HEK293 (cell line): ENCODE results near the gene SSBP3.

Experiments used
- BCL11A ChIP-seq: fragments of 450-650 bp; formaldehyde crosslinking; IDR thresholded peaks from 2 replicates; pipeline ENCODE4 v1.5.1; 2016; ENCODE audit warnings: low read depth, missing biosample characterization, missing genetic modification characterization
- GFI1B ChIP-seq: fragments of 450-650 bp; formaldehyde crosslinking; IDR thresholded peaks from 2 replicates; pipeline ENCODE4 v1.5.1; 2016; ENCODE audit warnings: missing biosample characterization, missing genetic modification characterization
- HOXC10 ChIP-seq: sonication (generic); formaldehyde crosslinking; IDR thresholded peaks from 2 replicates; pipeline ENCODE4 v1.8.1; 2023; ENCODE audit warnings: mild to moderate bottlenecking, missing genetic modification reagents
- PRDM1 ChIP-seq: fragments of 450-650 bp; formaldehyde crosslinking; IDR thresholded peaks from 2 replicates; pipeline ENCODE4; 2016; ENCODE audit warnings: missing biosample characterization, missing genetic modification characterization
- SALL2 ChIP-seq: fragments of 450-650 bp; formaldehyde crosslinking; IDR thresholded peaks from 2 replicates; pipeline ENCODE4 v1.5.0; 2017; ENCODE audit warnings: missing biosample characterization, mild to moderate bottlenecking, missing genetic modification characterization, borderline replicate concordance
- SP3 ChIP-seq: fragments of 450-650 bp; formaldehyde crosslinking; IDR thresholded peaks from 2 replicates; pipeline ENCODE4 v1.5.1; 2016; ENCODE audit warnings: missing biosample characterization, missing genetic modification characterization
- SP7 ChIP-seq: fragments of 450-650 bp; formaldehyde crosslinking; IDR thresholded peaks from 2 replicates; pipeline ENCODE4 v1.5.1; 2016; ENCODE audit warnings: missing biosample characterization, missing genetic modification characterization
- ZBTB17 ChIP-seq: fragments of 450-650 bp; formaldehyde crosslinking; IDR thresholded peaks from 2 replicates; pipeline ENCODE4 v1.5.1; 2016; ENCODE audit warnings: missing biosample characterization, missing genetic modification characterization
- ZBTB8A ChIP-seq: fragments of 450-650 bp; formaldehyde crosslinking; IDR thresholded peaks from 2 replicates; pipeline ENCODE4 v1.5.1; 2016; ENCODE audit warnings: missing biosample characterization, missing genetic modification characterization
- ZFP37 ChIP-seq: fragments of 450-650 bp; formaldehyde crosslinking; IDR thresholded peaks from 2 replicates; pipeline ENCODE4 v1.5.1; 2016; ENCODE audit warnings: missing biosample characterization, missing genetic modification characterization
- ZFP41 ChIP-seq: fragments of 450-650 bp; formaldehyde crosslinking; IDR thresholded peaks from 2 replicates; pipeline ENCODE4 v1.5.1; 2016; ENCODE audit warnings: missing biosample characterization, missing genetic modification characterization, borderline replicate concordance
- ZNF10 ChIP-seq: fragments of 450-650 bp; formaldehyde crosslinking; IDR thresholded peaks from 2 replicates; pipeline ENCODE4 v1.5.1; 2017; ENCODE audit warnings: missing biosample characterization, missing genetic modification characterization
- ZNF169 ChIP-seq: fragments of 450-650 bp; formaldehyde crosslinking; IDR thresholded peaks from 2 replicates; pipeline ENCODE4 v1.5.1; 2016; ENCODE audit warnings: missing biosample characterization, missing genetic modification characterization
- ZNF2 ChIP-seq: fragments of 450-650 bp; formaldehyde crosslinking; IDR thresholded peaks from 2 replicates; pipeline ENCODE4 v1.5.1; 2016; ENCODE audit warnings: missing biosample characterization, missing genetic modification characterization
- ZNF292 ChIP-seq: fragments of 450-650 bp; formaldehyde crosslinking; IDR thresholded peaks from 2 replicates; pipeline ENCODE4 v1.5.1; 2016; ENCODE audit warnings: low read depth, missing biosample characterization, missing genetic modification characterization, borderline replicate concordance
- ZNF335 ChIP-seq: fragments of 450-650 bp; formaldehyde crosslinking; conservative IDR thresholded peaks from 2 replicates; pipeline ENCODE4 v1.5.1; 2016; ENCODE audit warnings: missing biosample characterization, missing genetic modification characterization
- ZNF350 ChIP-seq: fragments of 450-650 bp; formaldehyde crosslinking; IDR thresholded peaks from 2 replicates; pipeline ENCODE4 v1.5.0; 2017; ENCODE audit warnings: missing biosample characterization, mild to moderate bottlenecking, missing genetic modification characterization
- ZNF394 ChIP-seq: fragments of 450-650 bp; formaldehyde crosslinking; IDR thresholded peaks from 2 replicates; pipeline ENCODE4 v1.5.1; 2016; ENCODE audit warnings: missing biosample characterization, missing genetic modification characterization, mild to moderate bottlenecking, moderate library complexity, borderline replicate concordance
- ZNF426 ChIP-seq: fragments of 450-650 bp; formaldehyde crosslinking; IDR thresholded peaks from 2 replicates; pipeline ENCODE4 v1.5.1; 2017; ENCODE audit warnings: missing biosample characterization, missing genetic modification characterization, mild to moderate bottlenecking, inconsistent platforms, moderate library complexity
- ZNF433 ChIP-seq: fragments of 450-650 bp; formaldehyde crosslinking; IDR thresholded peaks from 2 replicates; pipeline ENCODE4 v1.5.1; 2016; ENCODE audit warnings: missing biosample characterization, missing genetic modification characterization, low read depth
- ZNF529 ChIP-seq: fragments of 450-650 bp; formaldehyde crosslinking; IDR thresholded peaks from 2 replicates; pipeline ENCODE4 v1.5.1; 2017; ENCODE audit warnings: missing genetic modification characterization, missing biosample characterization; ENCODE audit not compliant: insufficient replicate concordance
- ZNF571 ChIP-seq: fragments of 450-650 bp; formaldehyde crosslinking; IDR thresholded peaks from 2 replicates; pipeline ENCODE4 v1.5.0; 2017; ENCODE audit warnings: missing biosample characterization, missing genetic modification characterization
- ZNF610 ChIP-seq: fragments of 450-650 bp; formaldehyde crosslinking; IDR thresholded peaks from 2 replicates; pipeline ENCODE4 v1.5.1; 2016; ENCODE audit warnings: missing biosample characterization, missing genetic modification characterization, borderline replicate concordance
- ZNF654 ChIP-seq: fragments of 450-650 bp; formaldehyde crosslinking; IDR thresholded peaks from 2 replicates; pipeline ENCODE4 v1.5.1; 2016; ENCODE audit warnings: low read depth, missing biosample characterization, missing genetic modification characterization
- TF ChIP-seq, protein P1 (sequence below): fragments of 450-650 bp; formaldehyde crosslinking; optimal IDR thresholded peaks from 2 replicates; pipeline ENCODE3; 2016; ENCODE audit warnings: missing biosample characterization, mild to moderate bottlenecking, missing genetic modification characterization
- TF ChIP-seq, protein P2 (sequence below): fragments of 450-650 bp; formaldehyde crosslinking; IDR thresholded peaks from 2 replicates; pipeline ENCODE4 v1.5.1; 2017; ENCODE audit warnings: missing biosample characterization, missing genetic modification characterization
- TF ChIP-seq, protein P3 (sequence below): fragments of 450-650 bp; formaldehyde crosslinking; IDR thresholded peaks from 2 replicates; pipeline ENCODE4 v1.5.1; 2016; ENCODE audit warnings: missing biosample characterization, missing genetic modification characterization
- TF ChIP-seq, protein P4 (sequence below): sonication (generic); formaldehyde crosslinking; IDR thresholded peaks from 2 replicates; pipeline ENCODE4 v1.8.1; 2022; ENCODE audit warnings: mild to moderate bottlenecking, moderate library complexity, missing genetic modification reagents
- TF ChIP-seq, protein P5 (sequence below): IDR thresholded peaks from 2 replicates; pipeline ENCODE4 v1.6.1; 2011; ENCODE audit warnings: mild to moderate bottlenecking, low read depth, low read length, borderline replicate concordance
- TF ChIP-seq, protein P6 (sequence below): fragments of 450-650 bp; formaldehyde crosslinking; IDR thresholded peaks from 2 replicates; pipeline ENCODE4 v1.5.1; 2016; ENCODE audit warnings: missing biosample characterization, missing genetic modification characterization

Gene SSBP3

DNA sequence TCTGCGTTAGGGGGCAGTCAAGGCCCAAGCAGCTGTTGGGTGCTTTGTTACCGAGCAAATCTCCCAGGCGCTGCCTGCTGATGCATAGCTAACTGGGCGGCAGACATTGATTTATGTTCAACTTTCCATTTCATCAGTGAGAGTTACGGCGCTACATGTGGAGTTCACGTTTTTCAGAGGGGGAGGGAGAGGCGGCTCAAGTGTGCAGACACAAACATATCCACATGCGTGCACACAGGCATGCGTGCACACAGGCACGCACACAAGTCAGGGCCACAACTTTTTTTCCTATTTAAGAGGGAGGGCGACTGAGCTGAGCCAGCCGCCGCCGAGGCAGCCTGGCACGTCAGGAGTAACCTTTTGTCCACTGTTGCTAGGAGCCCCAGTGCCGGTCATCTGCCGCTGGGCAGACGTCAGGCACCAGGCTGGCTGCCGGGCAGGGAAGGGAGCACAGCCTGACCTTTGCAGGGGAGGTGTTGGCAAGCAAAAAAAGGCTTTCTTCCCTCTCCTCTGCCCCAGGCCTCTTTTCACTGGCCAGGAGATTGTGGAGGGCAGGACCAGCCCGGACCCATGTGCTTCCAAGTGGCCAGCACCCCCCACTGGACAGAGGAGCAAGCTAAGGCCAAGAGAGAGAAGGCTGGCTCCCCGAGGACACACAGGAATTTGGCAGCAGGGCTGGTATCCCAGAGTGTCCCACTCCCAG lies 133.0 kb downstream of the SSBP3 start (continued):
- TF ChIP-seq GFI1B (0 out of 2 replicates have a peak, but pooled peaks have one; percentile 48), ZNF433 (no peak), HOXC10 (CRISPR knock-in tag) (no peak), ZNF571 (tag by site-specific recombination) (no peak), ZNF335 (tag by site-specific recombination) (peak; percentile 48; the same call in 1 of the 2 replicates), SP3 (no peak), SP7 (tag by site-specific recombination) (peak; percentile 92), ZNF350 (tag by site-specific recombination) (no peak), ZFP37 (no peak), ZNF426 (tag by site-specific recombination) (no peak), ZBTB8A (tag by site-specific recombination) (peak; percentile 87), ZBTB17 (peak; percentile 87), BCL11A (tag by site-specific recombination) (no peak), ZNF529 (tag by site-specific recombination) (no peak), ZNF169 (tag by site-specific recombination) (no peak), ZFP41 (tag by site-specific recombination) (no peak), ZNF10 (tag by site-specific recombination) (peak; percentile 80; the same call in 1 of the 2 replicates), ZNF654 (tag by site-specific recombination) (no peak; the same call in 1 of the 2 replicates), ZNF610 (tag by site-specific recombination) (no peak), ZNF292 (tag by site-specific recombination) (no peak), ZNF2 (tag by site-specific recombination) (peak; percentile 91), SALL2 (tag by site-specific recombination) (no peak), PRDM1 (tag by site-specific recombination) (peak; percentile 99), ZNF394 (tag by site-specific recombination) (no peak)
- TF ChIP-seq, protein P1, sequence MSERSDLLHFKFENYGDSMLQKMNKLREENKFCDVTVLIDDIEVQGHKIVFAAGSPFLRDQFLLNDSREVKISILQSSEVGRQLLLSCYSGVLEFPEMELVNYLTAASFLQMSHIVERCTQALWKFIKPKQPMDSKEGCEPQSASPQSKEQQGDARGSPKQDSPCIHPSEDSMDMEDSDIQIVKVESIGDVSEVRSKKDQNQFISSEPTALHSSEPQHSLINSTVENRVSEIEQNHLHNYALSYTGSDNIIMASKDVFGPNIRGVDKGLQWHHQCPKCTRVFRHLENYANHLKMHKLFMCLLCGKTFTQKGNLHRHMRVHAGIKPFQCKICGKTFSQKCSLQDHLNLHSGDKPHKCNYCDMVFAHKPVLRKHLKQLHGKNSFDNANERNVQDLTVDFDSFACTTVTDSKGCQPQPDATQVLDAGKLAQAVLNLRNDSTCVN (tag by site-specific recombination): peak; percentile 60
- TF ChIP-seq, protein P2, sequence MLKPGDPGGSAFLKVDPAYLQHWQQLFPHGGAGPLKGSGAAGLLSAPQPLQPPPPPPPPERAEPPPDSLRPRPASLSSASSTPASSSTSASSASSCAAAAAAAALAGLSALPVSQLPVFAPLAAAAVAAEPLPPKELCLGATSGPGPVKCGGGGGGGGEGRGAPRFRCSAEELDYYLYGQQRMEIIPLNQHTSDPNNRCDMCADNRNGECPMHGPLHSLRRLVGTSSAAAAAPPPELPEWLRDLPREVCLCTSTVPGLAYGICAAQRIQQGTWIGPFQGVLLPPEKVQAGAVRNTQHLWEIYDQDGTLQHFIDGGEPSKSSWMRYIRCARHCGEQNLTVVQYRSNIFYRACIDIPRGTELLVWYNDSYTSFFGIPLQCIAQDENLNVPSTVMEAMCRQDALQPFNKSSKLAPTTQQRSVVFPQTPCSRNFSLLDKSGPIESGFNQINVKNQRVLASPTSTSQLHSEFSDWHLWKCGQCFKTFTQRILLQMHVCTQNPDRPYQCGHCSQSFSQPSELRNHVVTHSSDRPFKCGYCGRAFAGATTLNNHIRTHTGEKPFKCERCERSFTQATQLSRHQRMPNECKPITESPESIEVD (tag by site-specific recombination): peak; percentile 47; the same call in 1 of the 2 replicates
- TF ChIP-seq, protein P3, sequence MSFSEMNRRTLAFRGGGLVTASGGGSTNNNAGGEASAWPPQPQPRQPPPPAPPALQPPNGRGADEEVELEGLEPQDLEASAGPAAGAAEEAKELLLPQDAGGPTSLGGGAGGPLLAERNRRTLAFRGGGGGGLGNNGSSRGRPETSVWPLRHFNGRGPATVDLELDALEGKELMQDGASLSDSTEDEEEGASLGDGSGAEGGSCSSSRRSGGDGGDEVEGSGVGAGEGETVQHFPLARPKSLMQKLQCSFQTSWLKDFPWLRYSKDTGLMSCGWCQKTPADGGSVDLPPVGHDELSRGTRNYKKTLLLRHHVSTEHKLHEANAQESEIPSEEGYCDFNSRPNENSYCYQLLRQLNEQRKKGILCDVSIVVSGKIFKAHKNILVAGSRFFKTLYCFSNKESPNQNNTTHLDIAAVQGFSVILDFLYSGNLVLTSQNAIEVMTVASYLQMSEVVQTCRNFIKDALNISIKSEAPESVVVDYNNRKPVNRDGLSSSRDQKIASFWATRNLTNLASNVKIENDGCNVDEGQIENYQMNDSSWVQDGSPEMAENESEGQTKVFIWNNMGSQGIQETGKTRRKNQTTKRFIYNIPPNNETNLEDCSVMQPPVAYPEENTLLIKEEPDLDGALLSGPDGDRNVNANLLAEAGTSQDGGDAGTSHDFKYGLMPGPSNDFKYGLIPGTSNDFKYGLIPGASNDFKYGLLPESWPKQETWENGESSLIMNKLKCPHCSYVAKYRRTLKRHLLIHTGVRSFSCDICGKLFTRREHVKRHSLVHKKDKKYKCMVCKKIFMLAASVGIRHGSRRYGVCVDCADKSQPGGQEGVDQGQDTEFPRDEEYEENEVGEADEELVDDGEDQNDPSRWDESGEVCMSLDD (tag by site-specific recombination): no peak
- TF ChIP-seq, protein P4, sequence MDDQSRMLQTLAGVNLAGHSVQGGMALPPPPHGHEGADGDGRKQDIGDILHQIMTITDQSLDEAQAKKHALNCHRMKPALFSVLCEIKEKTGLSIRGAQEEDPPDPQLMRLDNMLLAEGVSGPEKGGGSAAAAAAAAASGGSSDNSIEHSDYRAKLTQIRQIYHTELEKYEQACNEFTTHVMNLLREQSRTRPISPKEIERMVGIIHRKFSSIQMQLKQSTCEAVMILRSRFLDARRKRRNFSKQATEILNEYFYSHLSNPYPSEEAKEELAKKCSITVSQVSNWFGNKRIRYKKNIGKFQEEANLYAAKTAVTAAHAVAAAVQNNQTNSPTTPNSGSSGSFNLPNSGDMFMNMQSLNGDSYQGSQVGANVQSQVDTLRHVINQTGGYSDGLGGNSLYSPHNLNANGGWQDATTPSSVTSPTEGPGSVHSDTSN (CRISPR knock-in tag): no peak
- TF ChIP-seq, protein P5, sequence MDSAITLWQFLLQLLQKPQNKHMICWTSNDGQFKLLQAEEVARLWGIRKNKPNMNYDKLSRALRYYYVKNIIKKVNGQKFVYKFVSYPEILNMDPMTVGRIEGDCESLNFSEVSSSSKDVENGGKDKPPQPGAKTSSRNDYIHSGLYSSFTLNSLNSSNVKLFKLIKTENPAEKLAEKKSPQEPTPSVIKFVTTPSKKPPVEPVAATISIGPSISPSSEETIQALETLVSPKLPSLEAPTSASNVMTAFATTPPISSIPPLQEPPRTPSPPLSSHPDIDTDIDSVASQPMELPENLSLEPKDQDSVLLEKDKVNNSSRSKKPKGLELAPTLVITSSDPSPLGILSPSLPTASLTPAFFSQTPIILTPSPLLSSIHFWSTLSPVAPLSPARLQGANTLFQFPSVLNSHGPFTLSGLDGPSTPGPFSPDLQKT: no peak
- TF ChIP-seq, protein P6, sequence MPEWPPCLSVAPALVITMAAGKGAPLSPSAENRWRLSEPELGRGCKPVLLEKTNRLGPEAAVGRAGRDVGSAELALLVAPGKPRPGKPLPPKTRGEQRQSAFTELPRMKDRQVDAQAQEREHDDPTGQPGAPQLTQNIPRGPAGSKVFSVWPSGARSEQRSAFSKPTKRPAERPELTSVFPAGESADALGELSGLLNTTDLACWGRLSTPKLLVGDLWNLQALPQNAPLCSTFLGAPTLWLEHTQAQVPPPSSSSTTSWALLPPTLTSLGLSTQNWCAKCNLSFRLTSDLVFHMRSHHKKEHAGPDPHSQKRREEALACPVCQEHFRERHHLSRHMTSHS (tag by site-specific recombination): no peak
